DND-41 (cell line): Measurements from ENCODE around the gene CENPX.
A peak's percentile ranks its signal among the peaks of the same experiment; 100 is the strongest.

Experiments
- ATAC-seq: fragments of 200-7000 bp; cut with Tn5 transposase; 3 replicates; pipeline ENCODE4 v1.9.1; 2021; ENCODE audit warnings: low read depth; ENCODE audit not compliant: insufficient read depth
- DNase-seq: peaks from one replicate; pipeline ENCODE4 v3.0.0-alpha.2; 2020
- H2AFZ ChIP-seq: 2 replicates; pipeline ENCODE4 v1.6.0; 2012; ENCODE audit warnings: low read depth, low read length
- H3K27ac ChIP-seq: 2 replicates; pipeline ENCODE4 v1.5.1; 2012; ENCODE audit warnings: low read length, inconsistent platforms
- H3K27me3 ChIP-seq: fragments of 200-600 bp; sonication (generic); 2 replicates; pipeline ENCODE4 v1.6.0; 2012; ENCODE audit warnings: low read length, mild to moderate bottlenecking, inconsistent platforms; ENCODE audit not compliant: insufficient read depth, poor library complexity
- H3K36me3 ChIP-seq: 2 replicates; pipeline ENCODE4 v1.5.1; 2012; ENCODE audit warnings: low read length, inconsistent platforms; ENCODE audit not compliant: insufficient read depth
- H3K4me1 ChIP-seq: 2 replicates; pipeline ENCODE4 v1.5.1; 2012; ENCODE audit warnings: mild to moderate bottlenecking, low read length; ENCODE audit not compliant: insufficient read depth
- H3K4me2 ChIP-seq: 2 replicates; pipeline ENCODE4 v1.6.0; 2012; ENCODE audit warnings: mild to moderate bottlenecking, moderate library complexity, low read length, inconsistent platforms; ENCODE audit not compliant: insufficient read depth
- H3K4me3 ChIP-seq, 2 experiments: fragments of 200-600 bp in 1 of 2; shearing (Covaris generic) in 1 of 2; 2 replicates each; pipeline ENCODE4 v1.5.1; 2012 to 2016; ENCODE audit warnings: inconsistent platforms in 2 of 2, low read length in 2 of 2, mild to moderate bottlenecking in 2 of 2, low read depth in 1 of 2, moderate library complexity in 1 of 2
- H3K79me2 ChIP-seq: 2 replicates; pipeline ENCODE4 v1.6.0; 2012; ENCODE audit warnings: low read length, inconsistent platforms; ENCODE audit not compliant: insufficient read depth
- H3K9ac ChIP-seq: 2 replicates; pipeline ENCODE4 v1.6.0; 2012; ENCODE audit warnings: low read depth, mild to moderate bottlenecking, inconsistent platforms, low read length, moderate library complexity
- H3K9me3 ChIP-seq: 2 replicates; pipeline ENCODE4 v1.5.1; 2012; ENCODE audit warnings: low read length, moderate library complexity, mild to moderate bottlenecking, inconsistent platforms; ENCODE audit not compliant: insufficient read depth, severe bottlenecking
- H4K20me1 ChIP-seq: 2 replicates; pipeline ENCODE4 v1.6.0; 2012; ENCODE audit warnings: low read length; ENCODE audit not compliant: insufficient read depth
- EZH2 ChIP-seq: IDR thresholded peaks from 3 replicates; pipeline ENCODE4 v1.6.1; 2012; ENCODE audit warnings: borderline replicate concordance, low read depth, mild to moderate bottlenecking, moderate library complexity, low read length, inconsistent platforms; ENCODE audit not compliant: severe bottlenecking
- TF ChIP-seq, protein P1 (sequence below): IDR thresholded peaks from 2 replicates; pipeline ENCODE4 v1.5.1; 2012; ENCODE audit warnings: borderline replicate concordance, low read length, moderate library complexity, mild to moderate bottlenecking; ENCODE audit not compliant: poor library complexity, severe bottlenecking; ENCODE audit errors: extremely low read depth

CENPX gene

DNA sequence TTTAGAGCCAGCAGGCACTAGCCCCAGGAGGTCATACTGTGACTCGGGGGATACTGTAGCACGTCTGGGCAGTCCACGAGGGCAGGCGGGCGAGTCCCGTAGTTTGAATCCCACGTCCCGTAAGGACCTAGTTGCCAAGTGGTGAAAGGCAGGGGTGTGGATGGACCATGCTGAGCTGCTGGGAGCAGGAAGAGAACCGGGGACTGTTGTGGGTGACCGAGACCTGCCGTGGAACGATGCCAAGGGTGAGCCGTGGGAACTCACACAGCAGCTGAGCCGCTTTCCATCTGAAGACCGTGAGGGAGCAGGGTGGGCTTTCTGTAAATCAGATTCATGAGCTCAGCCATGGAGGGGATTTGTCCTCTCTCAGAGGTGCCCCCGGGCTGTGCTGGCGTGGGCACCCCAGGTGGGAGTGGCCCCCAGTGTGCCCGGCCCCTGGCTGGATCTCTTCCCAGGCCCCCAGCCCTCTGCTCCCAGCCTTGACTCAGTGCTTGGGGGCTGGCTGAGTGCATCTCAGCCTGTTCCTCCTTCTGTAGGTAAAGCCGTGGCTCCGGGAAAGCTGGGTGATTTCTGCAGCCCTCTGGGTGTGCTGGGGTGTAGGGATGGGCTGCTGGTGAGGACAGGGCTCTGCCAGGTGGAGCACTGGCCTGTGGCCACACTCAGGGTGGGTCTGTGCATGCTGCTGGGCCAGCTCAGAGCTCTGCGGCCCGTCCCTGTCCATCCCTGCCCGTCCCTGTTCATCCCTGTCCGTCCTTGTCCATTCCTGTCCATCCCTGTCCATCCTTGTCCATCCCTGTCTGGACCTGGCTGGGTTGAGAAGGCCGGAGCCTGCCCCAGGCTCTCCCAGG, 31.6 kb downstream of the CENPX start:
- H3K4me1 ChIP-seq = no peaks in the 10 kb centered on the region
- no peak for DNase-seq
- H3K36me3 ChIP-seq = peaks cover 6% of the 10 kb centered on the region
- peaks cover 21% of the 10 kb centered on the region; the same call in 1 of the 2 replicates for H4K20me1 ChIP-seq
- H2AFZ ChIP-seq = no peak overlapping the region
- H3K27ac ChIP-seq = no peak overlapping the region
- H3K4me3 ChIP-seq = no peak overlapping the region
- no peak for TF ChIP-seq EZH2
- TF ChIP-seq, protein P1, sequence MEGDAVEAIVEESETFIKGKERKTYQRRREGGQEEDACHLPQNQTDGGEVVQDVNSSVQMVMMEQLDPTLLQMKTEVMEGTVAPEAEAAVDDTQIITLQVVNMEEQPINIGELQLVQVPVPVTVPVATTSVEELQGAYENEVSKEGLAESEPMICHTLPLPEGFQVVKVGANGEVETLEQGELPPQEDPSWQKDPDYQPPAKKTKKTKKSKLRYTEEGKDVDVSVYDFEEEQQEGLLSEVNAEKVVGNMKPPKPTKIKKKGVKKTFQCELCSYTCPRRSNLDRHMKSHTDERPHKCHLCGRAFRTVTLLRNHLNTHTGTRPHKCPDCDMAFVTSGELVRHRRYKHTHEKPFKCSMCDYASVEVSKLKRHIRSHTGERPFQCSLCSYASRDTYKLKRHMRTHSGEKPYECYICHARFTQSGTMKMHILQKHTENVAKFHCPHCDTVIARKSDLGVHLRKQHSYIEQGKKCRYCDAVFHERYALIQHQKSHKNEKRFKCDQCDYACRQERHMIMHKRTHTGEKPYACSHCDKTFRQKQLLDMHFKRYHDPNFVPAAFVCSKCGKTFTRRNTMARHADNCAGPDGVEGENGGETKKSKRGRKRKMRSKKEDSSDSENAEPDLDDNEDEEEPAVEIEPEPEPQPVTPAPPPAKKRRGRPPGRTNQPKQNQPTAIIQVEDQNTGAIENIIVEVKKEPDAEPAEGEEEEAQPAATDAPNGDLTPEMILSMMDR = no peak
- H3K9ac ChIP-seq = no peak overlapping the region
- no peak overlapping the region for H3K4me2 ChIP-seq
- H3K9me3 ChIP-seq = no peaks in the 10 kb centered on the region
- 0 out of 3 replicates have a peak, but pooled peaks have one; percentile 29 for ATAC-seq
- H3K79me2 ChIP-seq = peaks cover 8% of the 10 kb centered on the region; the same call in 1 of the 2 replicates
- no peaks in the 10 kb centered on the region for H3K27me3 ChIP-seq

DNA sequence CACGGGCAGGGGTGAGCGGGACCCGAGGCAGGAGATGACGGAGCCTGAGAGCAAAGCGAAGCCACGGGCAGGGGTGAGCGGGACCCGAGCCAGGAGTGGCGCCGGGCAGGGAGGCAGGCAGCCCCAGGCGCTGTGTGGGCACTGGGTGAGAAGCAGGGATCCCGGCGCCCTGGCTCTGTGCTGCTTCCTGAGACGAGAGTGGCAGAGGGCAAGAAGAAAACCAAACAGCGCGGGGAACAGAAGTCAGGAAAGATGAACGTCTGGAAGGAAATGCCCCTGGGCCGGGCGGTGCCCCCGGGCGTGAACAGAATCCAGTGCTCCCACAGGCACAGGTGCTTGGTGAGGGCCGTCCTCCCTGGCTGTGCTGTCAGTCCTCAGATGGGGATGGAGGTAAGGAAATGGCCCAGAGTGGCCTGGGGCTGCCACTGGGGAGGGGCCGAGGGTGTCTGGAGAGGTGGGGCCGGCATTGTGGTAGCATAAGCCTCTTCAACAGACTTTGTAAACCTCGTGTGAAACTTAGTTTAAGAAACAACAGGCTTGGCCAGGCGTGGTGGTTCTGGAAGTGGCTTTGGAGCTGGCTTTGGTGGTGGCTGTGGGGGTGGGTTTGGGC, 35.4 kb downstream of the CENPX start:
- H4K20me1 ChIP-seq = peaks cover 26% of the 10 kb centered on the region; the same call in 1 of the 2 replicates
- H3K4me2 ChIP-seq = no peak overlapping the region
- no peak for DNase-seq

DNA sequence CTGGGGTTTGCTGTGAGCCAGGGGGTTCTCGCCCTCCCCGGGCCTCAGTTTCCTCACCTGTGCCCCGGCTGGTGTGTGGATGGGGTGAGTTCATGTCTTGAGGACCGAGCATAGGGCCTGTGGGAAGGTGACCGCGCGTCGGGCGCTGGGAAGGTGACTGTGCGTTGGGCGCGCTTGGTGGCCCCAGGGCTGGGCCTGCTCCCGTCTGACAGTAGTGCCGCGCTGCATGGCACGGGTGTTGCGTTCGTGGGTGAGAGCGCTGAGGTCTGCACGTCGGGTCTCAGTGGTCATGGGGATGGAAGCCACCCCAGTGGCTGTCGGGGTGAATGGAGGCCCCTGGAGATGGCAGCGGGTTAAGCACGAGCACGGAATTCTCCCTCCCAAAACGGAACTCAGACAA, 36.1 kb downstream of the CENPX start:
- Histone ChIP-seq H3K4me3 (no peak overlapping the region), H3K4me1 (no peaks in the 10 kb centered on the region), H3K27ac (no peak overlapping the region), H3K9ac (no peak overlapping the region), H4K20me1 (peaks cover 22% of the 10 kb centered on the region; the same call in 1 of the 2 replicates), H3K36me3 (peaks cover 31% of the 10 kb centered on the region), H3K4me2 (no peak overlapping the region), H3K79me2 (peaks cover 5% of the 10 kb centered on the region; the same call in 1 of the 2 replicates), H3K9me3 (no peaks in the 10 kb centered on the region), H3K27me3 (no peaks in the 10 kb centered on the region), H2AFZ (no peak overlapping the region)
- ATAC-seq (no peak), DNase-seq (no peak)
- TF ChIP-seq EZH2 = no peak
- TF ChIP-seq, protein P1 = no peak

More for the DNA sequence above, 35.4 kb downstream of the CENPX start:
- peaks cover 31% of the 10 kb centered on the region for H3K36me3 ChIP-seq
- H3K4me1 ChIP-seq = no peaks in the 10 kb centered on the region
- ATAC-seq = no peak
- H3K4me3 ChIP-seq = no peak overlapping the region
- no peak overlapping the region for H2AFZ ChIP-seq
- peaks cover 8% of the 10 kb centered on the region; the same call in 1 of the 2 replicates for H3K79me2 ChIP-seq
- H3K27ac ChIP-seq = no peak overlapping the region
- TF ChIP-seq, protein P1 = no peak
- no peak for TF ChIP-seq EZH2
- no peak overlapping the region for H3K9ac ChIP-seq
- H3K9me3 ChIP-seq = no peaks in the 10 kb centered on the region
- no peaks in the 10 kb centered on the region for H3K27me3 ChIP-seq
